NCI-H2171 treated with DMSO at 0.1 percent for 48 hours (cell line): Measurements from ENCODE around the gene MORC3.
A peak's percentile ranks its signal among the peaks of the same experiment; 100 is the strongest.
"Not testable (repeated sequence)": the region's sequence is repeated elsewhere in the genome, so short reads cannot be mapped to it uniquely, and the experiment has no call there.

Experiments used
- DNase-seq: peaks from one replicate; lab custom pipeline; 2025; lab: John Stamatoyannopoulos, UW

The MORC3 gene

DNA sequence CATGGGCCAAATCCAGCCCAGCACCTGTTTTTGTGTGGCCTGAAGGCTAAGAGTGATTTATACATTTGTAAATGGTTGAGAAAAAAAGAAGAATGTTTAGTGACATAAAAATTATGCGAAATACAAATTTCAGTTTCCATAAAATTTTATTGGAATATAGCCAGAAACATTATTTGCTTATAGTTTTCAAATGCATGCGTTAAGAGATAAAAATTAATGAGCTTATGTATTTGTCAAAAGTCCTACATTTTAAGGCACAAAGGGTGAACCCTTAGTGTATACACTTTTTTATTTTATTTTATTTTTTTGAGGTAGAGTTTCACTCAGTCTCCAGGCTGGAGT is 2.1 kb downstream of the MORC3 start:
- DNase-seq: no peak

DNA sequence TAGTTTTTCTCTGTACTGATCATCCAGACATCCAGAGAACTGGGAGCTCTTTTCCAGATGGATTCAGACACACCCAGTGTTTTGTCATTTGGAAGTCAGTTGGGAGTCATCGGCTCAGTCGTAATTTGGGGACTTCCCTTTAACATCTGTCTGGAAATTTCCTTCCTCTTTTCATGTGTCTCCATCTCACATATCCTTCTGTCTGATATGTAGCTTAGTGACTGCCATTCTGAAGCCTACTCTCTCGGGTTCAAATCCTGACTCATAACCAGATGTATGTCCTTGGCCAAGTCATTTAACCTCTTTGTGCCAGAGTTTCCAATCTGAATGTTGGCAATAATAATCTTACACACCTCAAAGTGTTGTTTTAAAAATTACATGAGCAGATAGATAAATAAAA is 3.0 kb downstream of the MORC3 start:
- DNase-seq: no peak

GRCh38 chr21:36325373-36326010 is 5.5 kb downstream of the MORC3 start:
- no peak for DNase-seq

GRCh38 chr21:36330904-36331303 is 10.9 kb downstream of the MORC3 start:
- peak; percentile 34 for DNase-seq

- DNase-seq: no peak
Observed at GRCh38 chr21:36337099-36337509, 17.1 kb downstream of the MORC3 start.

GRCh38 chr21:36338975-36339374 is 19.0 kb downstream of the MORC3 start:
- no peak for DNase-seq

DNA sequence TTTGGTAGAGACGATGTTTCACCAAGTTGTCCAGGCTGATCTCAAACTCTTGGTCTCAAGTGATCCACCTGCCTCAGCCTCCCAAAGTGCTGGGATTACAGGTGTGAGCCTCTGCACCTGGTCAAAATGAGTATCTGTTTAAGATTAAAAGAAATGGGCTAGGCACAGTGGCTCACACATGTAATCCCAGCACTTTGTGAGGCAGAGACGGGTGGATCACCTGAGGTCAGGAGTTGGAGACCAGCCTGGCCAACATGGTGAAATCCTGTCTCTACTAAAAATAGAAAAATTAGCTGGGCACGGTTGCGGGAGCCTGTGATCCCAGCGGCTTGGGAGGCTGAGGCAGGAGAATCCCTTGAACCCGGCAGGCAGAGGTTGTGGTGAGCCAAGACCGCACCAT is 22.6 kb downstream of the MORC3 start:
- DNase-seq: not testable (repeated sequence)

DNA sequence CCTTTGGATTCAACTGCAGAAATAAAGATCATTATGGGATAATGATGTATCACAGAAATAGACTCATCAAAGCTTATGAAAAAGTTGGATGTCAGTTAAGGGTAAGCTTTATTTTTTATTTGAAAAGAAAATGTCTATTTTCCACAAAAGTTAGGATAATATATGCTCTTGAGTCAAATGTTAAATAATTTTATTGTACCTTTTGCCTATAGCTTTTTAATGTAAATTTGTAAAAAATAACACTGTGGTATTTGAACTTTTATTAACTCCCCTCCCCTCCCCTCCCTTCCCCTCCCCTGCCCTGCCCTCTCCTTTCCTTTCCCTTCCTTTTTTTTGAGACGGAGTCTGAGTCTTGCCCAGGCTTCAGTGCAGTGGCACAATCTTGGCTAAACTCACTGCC is 24.9 kb downstream of the MORC3 start:
- DNase-seq: no peak

GRCh38 chr21:36347278-36347961 is 27.4 kb downstream of the MORC3 start:
- DNase-seq: no peak

DNA sequence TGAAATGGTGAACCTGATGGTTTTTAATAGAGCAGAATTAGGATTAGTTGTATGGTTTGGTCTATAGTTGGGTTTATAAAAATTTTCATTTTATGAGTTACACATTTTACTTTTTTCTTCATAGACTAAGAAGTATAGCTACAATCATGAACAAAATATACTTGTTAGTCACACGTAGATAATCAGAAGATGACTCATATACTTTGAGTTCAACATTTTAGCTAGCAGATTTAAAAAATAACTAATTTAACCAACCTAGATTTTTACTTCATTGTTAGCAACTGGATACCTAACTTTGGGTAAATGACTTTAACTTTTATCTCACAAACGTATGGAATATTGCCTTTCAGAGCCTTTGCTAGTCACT is 27.9 kb downstream of the MORC3 start:
- DNase-seq: no peak

- no peak for DNase-seq
Observed at GRCh38 chr21:36349315-36349714, 29.3 kb downstream of the MORC3 start.

DNA sequence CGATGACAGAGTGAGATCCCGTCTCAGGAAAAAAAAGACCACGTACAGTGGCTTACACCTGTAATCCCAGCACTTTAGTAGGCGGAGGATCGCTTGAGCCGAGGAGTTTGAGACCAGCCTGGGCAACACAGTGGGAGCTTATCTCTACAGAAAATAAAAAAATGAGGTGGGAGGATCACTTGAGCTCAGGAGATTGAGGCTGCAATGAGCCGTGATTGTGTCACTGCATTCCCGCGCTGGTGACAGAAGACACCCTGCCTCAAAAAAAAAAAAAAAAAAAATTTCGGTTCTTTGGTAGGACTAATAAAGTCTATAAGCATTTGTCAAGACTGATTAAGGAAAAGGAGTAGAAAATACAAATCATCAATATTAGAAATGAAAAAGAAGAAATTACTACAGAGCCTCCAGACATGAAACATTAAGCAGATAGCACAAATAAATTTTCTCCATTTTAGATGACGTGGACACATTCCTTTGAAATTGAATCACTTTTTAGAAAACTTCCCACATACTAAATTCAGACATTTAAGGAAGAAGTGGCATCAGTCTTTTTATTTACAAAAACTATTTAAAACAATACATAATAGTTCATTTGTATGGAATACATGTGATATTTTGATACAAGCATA is 30.4 kb downstream of the MORC3 start:
- no peak for DNase-seq

GRCh38 chr21:36354918-36355680 is 35.1 kb downstream of the MORC3 start:
- DNase-seq: no peak

DNA sequence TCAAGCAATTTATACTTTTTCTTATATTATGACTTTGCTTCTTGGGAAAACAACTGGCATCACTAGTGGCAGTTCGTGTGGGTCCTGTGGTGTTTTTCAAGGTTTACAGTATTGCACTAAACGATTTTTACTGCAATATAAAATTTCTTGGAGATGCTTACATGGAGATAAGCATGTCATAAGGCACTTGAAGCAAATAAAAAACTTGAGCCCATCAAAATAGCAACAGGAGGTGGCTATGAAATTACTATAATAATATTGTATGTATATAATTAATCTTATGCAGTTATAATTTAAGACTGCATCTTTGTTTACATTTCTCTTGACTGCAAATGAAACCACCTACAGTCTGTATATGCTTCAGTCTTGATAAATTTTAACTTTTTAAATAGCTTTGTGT is 35.9 kb downstream of the MORC3 start:
- no peak for DNase-seq

GRCh38 chr21:36359185-36359584 is 39.2 kb downstream of the MORC3 start:
- DNase-seq: no peak

- DNase-seq: no peak
Observed at GRCh38 chr21:36369064-36369685, 49.2 kb downstream of the MORC3 start.

DNA sequence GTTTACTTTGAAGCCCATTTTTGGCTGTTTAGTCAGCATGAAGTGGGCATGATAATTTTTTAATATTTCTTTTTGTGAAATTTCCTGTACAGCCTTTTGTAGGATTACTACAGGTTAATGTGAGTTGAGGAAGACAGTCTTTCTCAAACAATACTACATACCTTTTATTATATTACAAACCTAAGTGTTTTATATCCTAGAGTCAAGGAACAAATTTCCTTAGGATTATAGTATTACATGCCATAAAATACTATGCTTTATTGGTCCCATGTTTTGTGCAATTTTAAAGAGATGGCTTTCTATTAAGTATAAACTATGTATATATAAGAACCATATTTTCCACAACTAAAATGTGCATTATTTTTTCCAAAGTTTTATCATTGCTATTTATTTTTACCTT is 56.0 kb downstream of the MORC3 start:
- no peak for DNase-seq

DNA sequence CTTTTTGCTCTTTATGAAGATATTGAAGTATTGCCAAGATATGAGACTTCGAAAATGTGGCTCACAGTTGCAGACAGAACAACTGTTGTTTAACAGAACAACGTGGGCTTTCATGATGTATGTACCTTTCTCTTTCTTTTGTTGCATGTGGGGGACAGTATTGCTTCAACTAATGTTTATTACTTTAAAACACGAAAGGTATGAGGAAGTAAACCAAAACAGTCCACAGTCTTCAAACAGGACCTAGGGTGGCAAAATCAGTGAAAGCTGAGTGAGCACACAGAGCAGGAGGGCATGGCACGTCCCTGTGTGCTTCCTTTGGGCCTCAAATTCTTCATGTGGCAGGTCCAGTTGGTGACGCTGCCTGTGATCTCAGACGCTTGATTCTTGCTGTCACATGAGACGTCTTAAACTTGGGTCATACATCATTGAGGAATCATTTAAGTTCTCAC is 57.4 kb downstream of the MORC3 start:
- no peak for DNase-seq

DNA sequence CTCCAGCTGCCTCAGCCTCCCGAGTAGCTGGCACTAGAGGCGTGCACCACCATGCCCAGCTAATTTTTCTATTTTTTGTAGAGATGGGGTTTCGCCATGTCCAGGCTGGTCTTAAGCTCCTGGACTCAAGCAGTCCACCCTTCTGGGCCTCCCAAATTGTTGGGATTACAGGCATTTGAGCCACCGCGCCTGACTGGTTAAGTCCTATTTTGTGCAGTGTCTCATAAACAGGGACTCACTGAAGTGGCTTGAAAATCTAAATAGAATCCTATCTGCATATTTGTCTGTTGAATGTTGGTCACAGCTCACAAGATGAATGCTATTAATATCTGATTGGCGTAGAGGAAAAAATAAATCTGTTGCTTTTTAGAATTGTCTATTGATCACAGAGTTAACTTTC is 59.3 kb downstream of the MORC3 start:
- no peak for DNase-seq

DNA sequence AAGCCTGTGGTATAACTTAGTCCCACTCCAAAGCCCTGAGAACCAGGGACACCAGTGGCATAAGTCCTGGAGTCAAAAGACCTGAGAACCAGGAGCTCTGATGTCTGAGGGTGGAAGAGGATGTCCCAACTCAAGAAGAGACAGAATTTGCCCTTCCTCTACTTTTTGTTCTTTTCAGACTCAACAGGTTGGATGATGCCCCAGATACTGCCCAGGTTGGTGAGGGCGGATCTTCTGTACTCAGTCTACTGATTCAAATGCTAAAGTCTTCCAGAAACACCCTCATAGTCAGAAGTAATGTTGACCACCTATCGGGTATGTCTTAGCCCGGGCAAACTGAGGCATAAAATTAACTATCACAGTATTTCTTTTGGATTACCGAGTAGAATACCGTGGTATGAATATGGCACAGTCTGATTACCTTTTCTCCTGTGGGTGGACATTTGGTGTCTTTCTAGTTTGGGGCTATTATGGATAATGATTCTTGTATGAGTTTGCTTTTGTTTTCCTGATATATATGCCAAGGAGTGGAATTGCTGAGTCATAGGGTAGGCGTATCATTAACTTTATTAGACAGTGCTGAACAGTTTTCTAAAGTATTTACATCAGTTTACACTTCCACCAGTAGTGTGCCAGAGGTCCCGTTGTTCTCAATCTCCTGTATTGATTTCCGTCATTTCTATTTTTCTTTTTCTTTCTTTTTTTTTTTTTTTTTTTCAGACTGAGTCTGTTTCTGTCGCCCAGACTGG is 62.0 kb downstream of the MORC3 start:
- DNase-seq: no peak

DNA sequence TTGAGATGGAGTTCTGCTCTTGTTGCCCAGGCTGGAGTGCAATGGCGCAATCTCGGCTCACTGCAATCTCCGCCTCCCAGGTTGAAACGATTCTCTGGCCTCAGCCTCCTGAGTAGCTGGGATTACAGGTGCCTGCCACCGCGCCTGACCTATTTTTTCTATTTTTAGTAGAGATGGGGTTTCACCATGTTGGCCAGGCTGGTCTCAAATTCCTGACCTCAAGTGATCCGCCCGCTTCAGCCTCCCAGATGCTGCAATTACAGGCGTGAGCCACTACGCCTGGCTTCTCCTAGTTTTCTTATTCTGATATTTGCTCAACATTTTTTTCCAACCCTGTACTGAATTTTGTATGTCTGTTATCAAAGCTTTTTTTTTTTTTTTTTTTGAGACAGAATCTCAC is 62.7 kb downstream of the MORC3 start:
- peak; percentile 31 for DNase-seq

- no peak for DNase-seq
Observed at GRCh38 chr21:36384885-36385232, 64.9 kb downstream of the MORC3 start.
